ENCODE results near the gene LELP1.
"Not testable (repeated sequence)": the region's sequence is repeated elsewhere in the genome, so short reads cannot be mapped to it uniquely, and the experiment has no call there.

Gene LELP1

GRCh38 chr1:153203130-153203529, at the start of gene LELP1:
Gene LELP1, plus strand, starts transcription at chr1:153203430. Its CDS starts 1,278 bp downstream, at chr1:153204708.
- no peak for DNase-seq (ENCODE audit: low read depth in 2 of 2)
- H3K4me3 ChIP-seq (replicated peaks in 1 of 2; ENCODE audit: low read depth in 2 of 2, low read length in 2 of 2): no peak within 1 kb of the TSS
- TF ChIP-seq CTCF (IDR thresholded peaks at IDR 0.05; ENCODE audit: low read depth, low read length): no peak

DNA sequence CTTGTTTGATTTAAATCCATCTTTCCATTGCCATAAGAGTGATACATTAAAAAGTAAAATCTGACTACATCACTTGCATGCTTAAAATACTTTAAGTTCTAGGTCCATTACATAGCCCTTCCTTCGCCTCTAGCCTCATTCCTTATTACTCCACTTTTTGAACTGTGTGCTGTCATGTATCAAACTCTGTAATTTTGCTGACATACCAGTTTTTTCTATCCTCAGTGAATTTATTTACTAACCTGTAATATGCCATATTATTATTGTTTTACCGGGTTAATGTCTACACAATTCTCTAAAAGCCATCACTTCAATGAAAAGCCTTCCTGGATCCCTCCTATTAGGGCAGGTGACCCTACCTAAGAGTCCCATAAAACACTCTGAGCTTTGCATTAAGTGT, 47.7 kb upstream of the LELP1 start:
- H3K4me3 ChIP-seq (replicated peaks in 1 of 2; ENCODE audit: low read depth in 2 of 2, low read length in 2 of 2): no peak overlapping the region
- DNase-seq (ENCODE audit: low read depth in 2 of 2): no peak
- no peak for TF ChIP-seq CTCF (IDR thresholded peaks at IDR 0.05; ENCODE audit: low read depth, low read length)

GRCh38 chr1:153168686-153169085, 34.5 kb upstream of the LELP1 start:
- no peak overlapping the region for H3K4me3 ChIP-seq (replicated peaks in 1 of 2; ENCODE audit: low read depth in 2 of 2, low read length in 2 of 2)
- no peak for TF ChIP-seq CTCF (IDR thresholded peaks at IDR 0.05; ENCODE audit: low read depth, low read length)
- DNase-seq (ENCODE audit: low read depth in 2 of 2): no peak

DNA sequence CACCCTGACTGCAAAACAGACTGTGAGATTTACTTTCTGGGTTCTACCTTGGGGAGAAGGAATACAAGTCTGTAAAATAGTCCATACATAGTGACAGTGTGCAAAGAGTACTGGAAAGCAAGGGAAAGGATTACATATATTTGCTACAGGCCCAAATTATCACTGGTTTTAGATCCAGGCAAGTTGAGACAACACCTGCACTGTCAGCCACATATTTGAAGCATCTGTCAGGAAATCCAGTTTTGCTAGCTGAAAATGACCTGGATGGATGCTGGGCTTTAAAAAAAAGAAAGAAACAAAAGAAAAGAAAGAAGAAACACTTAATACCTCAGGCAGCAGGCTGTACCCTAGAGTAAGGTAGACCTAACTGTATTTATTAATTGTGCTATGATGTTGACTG, 28.6 kb upstream of the LELP1 start:
- no peak overlapping the region for H3K4me3 ChIP-seq (replicated peaks in 1 of 2; ENCODE audit: low read depth in 2 of 2, low read length in 2 of 2)
- DNase-seq (ENCODE audit: low read depth in 2 of 2): no peak
- TF ChIP-seq CTCF (IDR thresholded peaks at IDR 0.05; ENCODE audit: low read depth, low read length): no peak

- H3K4me3 ChIP-seq (replicated peaks in 1 of 2; ENCODE audit: low read depth in 2 of 2, low read length in 2 of 2): no peak overlapping the region
- no peak for TF ChIP-seq CTCF (IDR thresholded peaks at IDR 0.05; ENCODE audit: low read depth, low read length)
- no peak for DNase-seq (ENCODE audit: low read depth in 2 of 2)
Measured at GRCh38 chr1:153178922-153179321, 24.3 kb upstream of the LELP1 start.

DNA sequence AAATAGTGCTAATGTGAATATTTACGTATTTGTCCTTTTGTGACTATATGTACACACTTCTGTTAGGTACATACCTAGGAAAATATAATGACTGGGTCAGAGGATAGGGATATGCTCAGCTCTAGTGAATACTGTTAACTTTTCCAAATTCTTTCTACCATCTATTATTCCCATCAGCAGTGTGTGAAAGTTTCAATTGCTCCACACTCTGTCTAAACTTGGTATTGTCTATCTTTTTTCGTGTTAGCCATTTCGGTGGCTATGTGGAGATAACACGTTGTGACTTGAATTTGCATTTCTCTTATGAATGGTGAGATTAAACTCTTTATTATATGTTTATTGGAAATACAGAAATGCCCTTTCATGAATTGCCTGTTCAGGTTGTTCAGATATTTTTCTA, 22.7 kb upstream of the LELP1 start:
- DNase-seq (ENCODE audit: low read depth in 2 of 2): no peak
- no peak for TF ChIP-seq CTCF (IDR thresholded peaks at IDR 0.05; ENCODE audit: low read depth, low read length)
- no peak overlapping the region for H3K4me3 ChIP-seq (replicated peaks in 1 of 2; ENCODE audit: low read depth in 2 of 2, low read length in 2 of 2)

DNA sequence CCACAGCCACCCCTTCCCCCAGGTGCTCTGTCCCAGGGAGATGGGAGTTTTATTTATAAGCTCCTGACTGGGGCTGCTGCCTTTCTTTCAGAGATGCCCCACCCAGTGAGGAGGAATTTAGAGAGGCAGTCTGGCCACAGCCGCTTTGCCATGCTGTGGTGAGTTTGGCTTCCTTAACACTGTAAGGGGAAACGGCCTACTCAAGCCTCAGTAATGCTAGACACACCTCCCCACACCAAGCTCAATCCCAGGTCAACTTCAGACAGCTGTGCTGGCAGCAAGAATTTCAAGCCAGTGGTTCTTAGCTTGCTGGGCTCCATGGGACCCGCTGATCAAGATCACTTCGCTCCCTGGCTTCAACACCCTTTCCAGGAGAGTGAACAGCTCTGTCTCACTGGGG, 14.9 kb upstream of the LELP1 start:
- not testable (repeated sequence) for DNase-seq (ENCODE audit: low read depth in 2 of 2); H3K4me3 ChIP-seq (replicated peaks in 1 of 2; ENCODE audit: low read depth in 2 of 2, low read length in 2 of 2)

All from cardiac fibroblast (primary cell).